Stimulated activated CD8-positive, alpha-beta memory T cell treated with anti-CD3 and anti-CD28 coated beads, Interleukin-15, amount 100 ng/mL, for 48 hours (primary cell): ENCODE measurements around the gene ACBD5.
"Not testable (repeated sequence)": the region's sequence is repeated elsewhere in the genome, so short reads cannot be mapped to it uniquely, and the experiment has no call there.

Experiments
- DNase-seq, 2 donors: peaks; one replicate each; pipeline ENCODE4 v3.0.0-alpha.2; 2020; ENCODE audit warnings: low read depth in 2 of 2

Gene ACBD5, protein sequence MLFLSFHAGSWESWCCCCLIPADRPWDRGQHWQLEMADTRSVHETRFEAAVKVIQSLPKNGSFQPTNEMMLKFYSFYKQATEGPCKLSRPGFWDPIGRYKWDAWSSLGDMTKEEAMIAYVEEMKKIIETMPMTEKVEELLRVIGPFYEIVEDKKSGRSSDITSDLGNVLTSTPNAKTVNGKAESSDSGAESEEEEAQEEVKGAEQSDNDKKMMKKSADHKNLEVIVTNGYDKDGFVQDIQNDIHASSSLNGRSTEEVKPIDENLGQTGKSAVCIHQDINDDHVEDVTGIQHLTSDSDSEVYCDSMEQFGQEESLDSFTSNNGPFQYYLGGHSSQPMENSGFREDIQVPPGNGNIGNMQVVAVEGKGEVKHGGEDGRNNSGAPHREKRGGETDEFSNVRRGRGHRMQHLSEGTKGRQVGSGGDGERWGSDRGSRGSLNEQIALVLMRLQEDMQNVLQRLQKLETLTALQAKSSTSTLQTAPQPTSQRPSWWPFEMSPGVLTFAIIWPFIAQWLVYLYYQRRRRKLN

DNA sequence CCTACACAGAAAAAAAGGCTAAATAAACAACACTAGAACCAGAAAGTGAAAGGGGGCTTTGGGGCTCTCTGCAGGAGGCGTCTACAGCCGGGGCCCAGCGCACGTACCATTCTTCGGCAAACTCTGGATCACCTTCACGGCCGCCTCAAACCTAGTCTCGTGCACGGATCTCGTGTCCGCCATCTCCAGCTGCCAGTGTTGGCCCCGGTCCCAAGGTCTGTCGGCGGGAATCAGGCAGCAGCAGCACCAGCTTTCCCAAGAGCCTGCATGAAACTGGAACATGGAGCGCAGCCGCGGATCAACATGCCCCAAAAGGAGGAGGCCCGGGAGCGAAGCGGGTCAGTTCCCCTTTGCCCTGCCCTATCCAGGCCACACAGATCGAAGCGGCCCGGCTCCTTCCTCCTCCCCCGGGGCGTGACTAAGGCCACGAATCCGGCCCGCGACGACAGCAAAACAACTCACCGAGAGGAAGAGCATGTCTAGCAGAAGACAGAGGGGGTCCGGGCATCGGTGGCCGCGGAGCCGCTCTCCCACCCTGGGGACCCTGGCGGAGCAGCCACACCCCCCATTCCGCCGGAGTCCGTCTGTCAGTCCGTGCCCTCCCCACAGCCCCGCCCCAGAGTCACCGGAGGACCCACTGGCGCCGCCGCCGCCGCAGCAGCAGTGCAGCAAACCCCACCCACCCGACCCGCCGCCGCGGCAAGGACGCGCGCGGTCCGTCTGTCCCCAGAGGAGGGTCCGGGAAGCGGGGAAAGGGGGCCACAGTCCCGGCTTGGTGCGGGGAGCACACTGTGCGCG, at the start of gene ACBD5:
Gene ACBD5 (minus strand): TSS at position 586 of the 798 bp plus-strand sequence. CDS start 109 bp downstream, at position 477.
- peak; percentile 73 to 74 for DNase-seq

GRCh38 chr10:27285093-27285492, 44.5 kb upstream of the ACBD5 start:
- DNase-seq = peak; percentile 10 to 21

GRCh38 chr10:27276581-27276980, 36.0 kb upstream of the ACBD5 start:
- DNase-seq = no peak

DNA sequence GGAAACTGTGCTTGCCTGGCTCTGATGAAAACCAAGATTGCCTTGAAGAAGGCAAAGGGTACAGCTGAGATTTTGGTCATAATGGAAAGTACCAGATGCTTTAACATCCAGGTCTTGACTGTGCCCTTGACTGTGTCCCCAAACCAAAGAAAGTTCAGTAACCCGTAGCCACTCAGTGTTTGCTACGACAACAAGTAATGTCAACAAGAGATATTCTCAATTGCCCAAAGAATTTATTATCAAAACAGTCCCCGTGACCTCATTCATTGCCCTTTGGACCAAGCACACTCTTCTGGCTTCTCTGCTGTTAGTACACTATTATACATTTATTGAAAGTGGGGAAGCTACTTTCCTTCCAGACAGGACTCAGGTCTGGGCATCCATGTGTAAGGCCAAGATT, 25.4 kb upstream of the ACBD5 start:
- not testable (repeated sequence) for DNase-seq

- not testable (repeated sequence) for DNase-seq
These were observed 22.2 kb upstream of the ACBD5 start for GRCh38 chr10:27262788-27263187.

DNA sequence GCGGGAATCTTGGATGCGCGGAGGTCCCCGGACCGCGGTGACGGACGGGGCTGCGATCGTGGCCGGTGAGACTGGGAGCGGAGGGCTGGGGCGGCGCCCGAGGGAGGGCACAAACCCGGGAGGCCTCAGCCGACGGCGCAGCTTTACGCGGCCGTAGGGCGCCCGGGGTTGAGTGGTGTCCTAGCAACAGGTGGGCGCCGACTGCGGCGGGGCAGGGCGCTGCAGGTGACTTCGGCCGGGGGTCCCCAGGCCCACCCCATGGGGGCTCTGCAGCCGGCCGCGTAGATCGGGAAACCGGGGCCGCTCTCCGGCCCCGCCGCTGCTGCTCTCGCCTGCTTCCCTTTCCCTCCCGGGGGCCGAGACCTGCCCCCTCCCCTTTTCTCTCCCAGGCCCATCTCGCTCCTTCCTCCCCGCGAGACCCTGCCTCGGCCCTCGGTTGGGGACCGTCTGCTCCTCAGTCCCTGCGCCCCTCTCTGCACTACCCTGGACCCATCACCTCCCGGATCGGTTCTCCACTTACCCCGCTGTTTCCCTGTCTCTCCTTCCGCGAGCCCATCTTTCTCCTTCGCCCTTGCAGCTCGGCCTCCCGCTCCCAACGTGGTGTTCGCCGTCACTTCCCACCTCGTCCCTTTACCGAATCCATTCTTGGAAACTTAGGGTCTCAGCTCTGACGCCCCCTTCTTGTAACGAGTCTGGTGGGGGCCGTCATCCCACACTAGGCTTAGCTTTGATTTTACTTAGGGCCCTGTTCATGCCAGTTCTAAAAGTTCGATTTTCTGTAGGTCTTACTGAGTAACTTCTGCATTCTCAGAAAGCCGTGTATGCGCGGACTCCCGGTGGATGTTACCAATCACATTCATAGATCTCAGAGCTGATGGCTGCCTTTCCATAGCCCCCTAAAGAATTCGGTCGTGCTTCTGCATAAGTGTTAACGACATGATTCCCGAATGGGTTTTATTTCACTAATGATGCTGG, 18.5 kb upstream of the ACBD5 start:
- peak in 1 of 2 donors; percentile 16 for DNase-seq

DNA sequence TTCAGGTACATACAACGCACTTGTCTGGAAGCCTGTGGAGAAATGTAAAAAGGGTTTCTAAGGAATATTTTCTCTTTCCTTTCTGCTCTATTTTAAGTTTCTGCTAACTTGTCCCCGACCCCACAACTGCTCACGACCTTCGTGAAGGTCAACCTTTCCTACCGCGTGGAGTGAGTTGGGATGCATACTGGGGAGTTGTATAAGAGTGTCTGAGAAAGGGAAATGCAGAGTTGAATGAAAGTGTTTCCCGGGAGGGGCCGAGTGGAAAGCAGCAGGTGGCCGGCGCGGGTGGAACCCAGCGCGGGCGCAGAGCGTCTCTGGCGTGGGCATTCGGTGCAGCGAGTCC, 17.9 kb upstream of the ACBD5 start:
- DNase-seq = no peak

DNA sequence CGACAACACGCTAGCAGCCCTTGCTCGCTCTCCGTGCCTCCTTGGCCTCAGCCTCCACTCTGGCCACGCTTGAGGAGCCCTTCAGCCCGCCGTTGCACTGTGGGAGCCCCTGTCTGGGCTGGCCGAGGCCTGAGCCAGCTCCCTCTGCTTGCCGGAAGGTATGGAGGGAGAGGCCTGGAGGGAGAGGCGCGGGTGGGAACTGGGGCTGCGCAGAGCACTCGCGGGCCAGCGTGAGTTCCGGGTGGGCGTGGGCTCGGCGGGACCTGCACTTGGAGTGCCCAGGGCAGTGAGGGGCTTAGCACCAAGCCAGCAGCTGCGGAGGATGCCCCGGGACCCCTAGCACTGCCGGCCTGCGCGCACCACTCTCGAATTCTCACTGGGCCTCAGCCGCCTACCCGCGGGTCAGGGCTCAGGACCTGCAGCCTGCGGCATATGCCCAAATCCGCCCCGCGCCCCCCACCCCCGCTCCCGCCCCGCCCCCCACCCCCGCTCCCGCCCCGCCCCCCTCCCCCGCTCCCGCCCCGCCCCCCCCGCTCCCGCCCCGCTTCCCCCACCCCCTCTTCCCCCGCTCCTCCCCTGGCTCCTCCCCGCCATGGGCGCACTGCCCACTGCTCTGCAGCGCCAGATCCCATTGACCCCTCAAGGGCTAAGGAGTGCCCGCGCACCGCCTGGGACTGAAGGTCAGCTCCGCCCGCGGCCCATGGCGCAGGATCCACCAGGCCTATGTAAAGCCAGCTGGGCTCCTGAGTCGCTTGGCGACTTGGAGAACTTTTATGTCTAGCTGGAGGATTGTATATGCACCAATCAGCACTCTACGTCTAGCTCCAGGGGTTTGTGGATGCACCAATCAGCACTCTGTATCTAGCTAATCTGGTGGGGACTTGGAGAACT, 15.9 kb upstream of the ACBD5 start:
- no peak for DNase-seq

- no peak for DNase-seq
These were observed 13.0 kb upstream of the ACBD5 start for GRCh38 chr10:27253576-27253975.

DNA sequence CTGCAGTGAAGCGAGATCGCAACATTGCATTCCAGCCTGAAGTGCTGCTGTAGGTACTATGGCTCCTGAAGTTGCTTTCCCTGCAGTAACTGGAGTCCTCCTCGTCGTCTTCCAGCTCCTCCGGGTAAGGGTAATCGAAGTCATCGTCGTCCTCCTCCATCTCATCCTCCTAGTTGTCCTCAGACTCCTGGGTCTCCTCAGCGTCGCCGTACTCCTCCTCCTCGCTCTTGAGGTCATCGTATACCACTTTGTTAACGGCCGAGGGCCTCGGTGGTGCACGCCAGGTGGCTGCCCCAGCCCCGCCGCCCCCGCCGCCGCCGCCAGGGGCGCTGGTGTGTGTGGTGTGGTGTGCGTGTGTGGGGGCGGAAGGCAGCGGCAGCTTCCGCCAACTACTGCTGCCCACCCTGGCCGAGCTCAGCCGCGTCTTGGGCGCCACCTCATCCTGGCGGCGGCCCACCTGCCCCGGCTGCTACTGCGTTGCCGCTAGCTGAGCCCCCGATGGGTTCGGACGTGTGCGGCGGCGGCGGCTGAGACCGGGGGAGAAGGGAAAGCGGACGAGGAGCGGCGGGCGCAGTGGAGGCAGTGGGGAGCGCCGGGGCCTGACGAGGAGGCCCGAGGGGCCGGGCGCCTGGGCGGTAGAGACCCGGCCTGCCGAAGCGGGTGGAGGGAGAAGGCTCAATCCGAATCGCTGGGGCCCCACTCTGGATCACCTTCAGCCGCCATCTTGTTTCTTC, 11.8 kb upstream of the ACBD5 start:
- DNase-seq = peak; percentile 80 to 83

GRCh38 chr10:27251554-27251953, 11.0 kb upstream of the ACBD5 start:
- DNase-seq = no peak

DNA sequence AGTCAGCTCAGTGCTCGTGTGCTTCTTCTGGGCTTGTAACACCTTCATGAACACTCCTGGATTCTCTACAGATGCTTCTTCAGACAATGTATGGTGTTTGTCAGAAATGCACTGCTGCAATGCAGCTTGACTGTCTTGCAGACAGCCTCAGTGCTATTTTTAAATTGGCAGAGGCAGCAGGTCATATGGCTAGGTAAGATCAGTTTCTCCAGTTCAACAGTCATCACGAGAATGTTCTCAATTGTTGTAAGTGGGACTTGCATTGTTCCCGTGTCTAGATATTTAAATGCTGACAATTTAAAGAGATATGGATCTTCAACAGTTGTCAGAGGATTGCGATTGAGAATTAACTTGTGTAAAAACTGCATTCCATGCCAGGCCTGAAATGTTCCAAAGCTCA, 7.6 kb upstream of the ACBD5 start:
- DNase-seq = no peak

GRCh38 chr10:27247441-27247840, 6.8 kb upstream of the ACBD5 start:
- no peak for DNase-seq

DNA sequence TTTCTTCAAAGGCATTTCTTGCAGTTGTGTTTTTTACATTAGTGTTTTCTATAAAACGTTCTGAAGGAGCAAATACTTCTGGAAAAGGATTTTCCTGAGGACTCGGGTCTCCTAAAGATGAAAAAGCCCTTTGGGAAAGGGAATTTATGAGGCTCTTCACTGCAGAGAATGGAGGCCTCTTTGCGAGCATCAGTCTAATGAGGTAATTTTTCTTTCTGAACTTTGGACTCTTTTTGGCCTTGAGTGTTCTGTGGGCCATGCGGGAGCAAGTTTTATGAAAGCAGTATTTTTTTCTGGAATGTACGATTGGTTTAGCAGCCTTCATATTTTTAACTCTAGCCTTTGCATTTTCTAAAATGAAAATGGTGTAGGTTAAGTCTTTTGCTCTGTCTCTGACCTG, 6.4 kb upstream of the ACBD5 start:
- DNase-seq = no peak

- no peak for DNase-seq
These were observed 5.2 kb upstream of the ACBD5 start for GRCh38 chr10:27245836-27246235.

DNA sequence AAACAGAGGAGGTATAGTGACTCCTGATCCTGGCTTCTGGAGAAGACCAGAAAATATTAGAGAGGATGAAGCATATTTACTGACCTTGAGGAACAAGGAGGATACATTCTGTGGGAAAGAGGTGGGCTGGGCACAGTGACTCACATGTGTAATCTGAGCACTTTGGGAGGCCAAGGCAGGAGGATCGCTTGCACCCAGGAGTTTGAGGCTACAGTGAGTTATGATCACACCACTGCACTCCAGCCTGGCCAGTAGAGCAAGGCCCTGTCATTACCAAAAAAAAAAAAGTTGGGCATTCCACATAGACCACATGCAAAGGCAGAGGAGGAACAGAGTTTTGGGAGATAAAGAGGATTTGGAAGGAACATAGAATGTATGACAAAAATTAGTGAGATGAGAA, 4.4 kb upstream of the ACBD5 start:
- no peak for DNase-seq

DNA sequence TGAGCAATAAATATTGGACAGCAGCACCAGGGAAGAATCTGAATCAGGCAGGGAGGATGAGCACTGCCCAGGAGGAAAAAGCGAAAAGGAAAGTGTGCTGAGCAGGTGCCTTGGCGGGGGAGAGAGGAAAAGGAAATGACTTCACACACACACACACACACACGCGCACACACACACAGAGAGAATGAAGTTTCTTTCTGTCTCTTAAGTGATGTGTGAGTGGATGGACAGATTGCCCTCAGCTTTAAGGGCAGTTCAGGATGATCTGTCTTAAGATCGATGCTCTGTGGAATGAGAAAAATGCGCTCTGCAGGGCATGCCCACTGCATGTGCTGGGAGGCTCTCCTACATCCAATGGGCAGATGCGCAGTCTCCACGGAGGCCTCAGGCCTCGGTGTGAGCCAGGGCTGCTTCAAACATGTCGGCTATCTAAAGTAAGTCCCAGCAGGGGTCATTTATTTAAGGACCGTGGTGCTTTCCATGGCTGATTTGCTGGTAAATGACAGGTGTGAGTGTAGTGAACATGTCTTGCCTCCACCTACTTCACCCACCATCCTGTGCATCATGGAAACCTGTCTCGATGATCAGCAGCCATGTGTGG, 2.5 kb upstream of the ACBD5 start:
- peak in 1 of 2 donors; percentile 51 for DNase-seq

- DNase-seq = no peak
These were observed 1.9 kb upstream of the ACBD5 start for GRCh38 chr10:27242473-27242950.
